ENCODE data around the gene PWWP2B. TPM values are rescaled to one million over a fixed set of nuclear protein-coding genes. Genes with fewer than 3 reads are reported as not detected.

The PWWP2B gene
- total RNA-seq, 2 experiments from 2014 or later, result 5.5 to 6.3 TPM

- Mint-ChIP-seq H3K4me3 (no peak overlapping the region), H3K9me3 (peaks cover 4% of the 10 kb centered on the region), H3K36me3 (ENCODE audit: low read depth) (no peaks in the 10 kb centered on the region), H3K27ac (no peak overlapping the region), H3K4me1 (peaks cover 7% of the 10 kb centered on the region), H3K27me3 (no peaks in the 10 kb centered on the region)
- ChIA-PET POLR2A (interaction anchor here (0.8 to 1.0 kb wide), 2 partner anchors 24 to 26 kb away, joined by 3 to 4 read pairs; partner anchors contain the start of gene PWWP2B), CTCF (interaction anchor here (1.0 to 1.5 kb wide), 2 partner anchors 22 to 26 kb away, joined by 3 to 6 read pairs; no protein-coding TSS in a partner anchor)
- DNase-seq, result peak; percentile 46
Measured at GRCh38 chr10:132420981-132421846, 24.2 kb downstream of the PWWP2B start.

GRCh38 chr10:132421847-132422751, 25.1 kb downstream of the PWWP2B start:
- Mint-ChIP-seq H3K36me3 (ENCODE audit: low read depth) (no peaks in the 10 kb centered on the region), H3K4me3 (no peak overlapping the region), H3K27ac (no peak overlapping the region), H3K4me1 (peaks cover 7% of the 10 kb centered on the region), H3K9me3 (peaks cover 4% of the 10 kb centered on the region), H3K27me3 (no peaks in the 10 kb centered on the region)
- POLR2A ChIA-PET, result no interaction called here
- no peak for DNase-seq
- CTCF ChIA-PET, result interaction anchor here (1.5 kb wide), 1 partner anchor 25 kb away, joined by 6 read pairs; no protein-coding TSS in a partner anchor

- CTCF ChIA-PET, result no interaction called here
- no peak for DNase-seq
- H3K27me3 Mint-ChIP-seq, result no peaks in the 10 kb centered on the region
- no peak overlapping the region for H3K27ac Mint-ChIP-seq
- H3K9me3 Mint-ChIP-seq, result peaks cover 4% of the 10 kb centered on the region
- POLR2A ChIA-PET, result no interaction called here
- no peak overlapping the region for H3K4me3 Mint-ChIP-seq
- H3K4me1 Mint-ChIP-seq, result peaks cover 7% of the 10 kb centered on the region
- no peaks in the 10 kb centered on the region for H3K36me3 Mint-ChIP-seq (ENCODE audit: low read depth)
Measured at GRCh38 chr10:132422903-132423825, 26.2 kb downstream of the PWWP2B start.

DNA sequence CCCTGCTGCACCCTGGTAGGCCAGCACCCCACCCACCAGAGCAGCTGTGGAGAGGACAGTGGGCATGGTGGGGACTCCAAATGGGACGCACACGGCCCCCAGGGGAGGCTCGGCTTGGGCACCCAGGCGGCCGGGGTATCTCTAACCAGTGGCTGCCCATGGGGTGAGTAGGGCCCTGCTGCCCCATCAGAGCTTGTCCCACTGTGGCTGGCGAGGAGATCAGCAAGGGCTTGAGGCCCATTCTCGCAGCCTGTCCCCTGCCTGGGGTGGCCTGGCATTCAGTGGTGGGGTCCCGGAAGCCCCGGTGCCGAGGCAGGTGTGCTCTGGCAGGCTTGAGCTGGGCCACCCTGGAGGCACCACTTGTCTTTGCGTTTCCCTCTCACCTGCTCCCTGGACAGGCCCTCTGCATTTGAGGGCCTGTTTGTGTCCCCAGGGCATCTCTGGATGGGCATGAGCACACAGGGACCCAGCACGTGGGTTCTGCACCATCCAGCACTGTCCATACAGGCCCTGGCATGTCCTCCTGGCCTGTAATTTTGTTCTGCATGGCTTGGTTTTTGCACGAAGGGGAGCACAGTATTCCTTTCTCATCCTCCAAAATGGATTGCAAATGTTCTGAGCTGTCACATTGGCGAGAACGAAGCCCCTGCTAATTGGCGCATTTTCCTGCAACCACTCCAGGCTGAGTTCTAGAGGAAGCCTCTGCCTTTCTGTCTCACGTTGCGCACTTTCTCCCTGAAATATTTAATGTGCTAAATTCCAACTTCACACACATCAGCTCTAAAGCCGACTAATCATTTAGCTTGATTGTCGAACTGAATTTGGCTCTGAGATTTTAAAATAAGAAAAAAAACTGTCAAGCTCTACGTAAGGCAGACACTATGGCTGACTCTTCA, 27.2 kb downstream of the PWWP2B start:
- CTCF ChIA-PET, result no interaction called here
- POLR2A ChIA-PET, result interaction anchor here (1.1 kb wide), 1 partner anchor 23 kb away, joined by 3 read pairs; no protein-coding TSS in a partner anchor
- Mint-ChIP-seq H3K27ac (no peak overlapping the region), H3K4me1 (peaks cover 7% of the 10 kb centered on the region), H3K36me3 (ENCODE audit: low read depth) (no peaks in the 10 kb centered on the region), H3K9me3 (peaks cover 4% of the 10 kb centered on the region), H3K27me3 (no peaks in the 10 kb centered on the region), H3K4me3 (no peak overlapping the region)
- no peak for DNase-seq

GRCh38 chr10:132425029-132425756, 28.2 kb downstream of the PWWP2B start:
- H3K9me3 Mint-ChIP-seq, result peaks cover 4% of the 10 kb centered on the region
- no peaks in the 10 kb centered on the region for H3K36me3 Mint-ChIP-seq (ENCODE audit: low read depth)
- peaks cover 7% of the 10 kb centered on the region for H3K4me1 Mint-ChIP-seq
- no peak overlapping the region for H3K4me3 Mint-ChIP-seq
- ChIA-PET CTCF (no interaction called here), POLR2A (interaction anchor here (1.1 kb wide), 1 partner anchor 22 kb away, joined by 3 read pairs; no protein-coding TSS in a partner anchor)
- no peak for DNase-seq
- H3K27me3 Mint-ChIP-seq, result no peaks in the 10 kb centered on the region
- H3K27ac Mint-ChIP-seq, result no peak overlapping the region

GRCh38 chr10:132425757-132426155, 28.8 kb downstream of the PWWP2B start:
- H3K4me1 Mint-ChIP-seq, result peaks cover 7% of the 10 kb centered on the region
- no peak overlapping the region for H3K27ac Mint-ChIP-seq
- no peak for DNase-seq
- peaks cover 4% of the 10 kb centered on the region for H3K9me3 Mint-ChIP-seq
- no peaks in the 10 kb centered on the region for H3K36me3 Mint-ChIP-seq (ENCODE audit: low read depth)
- POLR2A ChIA-PET, result no interaction called here
- H3K27me3 Mint-ChIP-seq, result no peaks in the 10 kb centered on the region
- no peak overlapping the region for H3K4me3 Mint-ChIP-seq
- CTCF ChIA-PET, result no interaction called here

DNA sequence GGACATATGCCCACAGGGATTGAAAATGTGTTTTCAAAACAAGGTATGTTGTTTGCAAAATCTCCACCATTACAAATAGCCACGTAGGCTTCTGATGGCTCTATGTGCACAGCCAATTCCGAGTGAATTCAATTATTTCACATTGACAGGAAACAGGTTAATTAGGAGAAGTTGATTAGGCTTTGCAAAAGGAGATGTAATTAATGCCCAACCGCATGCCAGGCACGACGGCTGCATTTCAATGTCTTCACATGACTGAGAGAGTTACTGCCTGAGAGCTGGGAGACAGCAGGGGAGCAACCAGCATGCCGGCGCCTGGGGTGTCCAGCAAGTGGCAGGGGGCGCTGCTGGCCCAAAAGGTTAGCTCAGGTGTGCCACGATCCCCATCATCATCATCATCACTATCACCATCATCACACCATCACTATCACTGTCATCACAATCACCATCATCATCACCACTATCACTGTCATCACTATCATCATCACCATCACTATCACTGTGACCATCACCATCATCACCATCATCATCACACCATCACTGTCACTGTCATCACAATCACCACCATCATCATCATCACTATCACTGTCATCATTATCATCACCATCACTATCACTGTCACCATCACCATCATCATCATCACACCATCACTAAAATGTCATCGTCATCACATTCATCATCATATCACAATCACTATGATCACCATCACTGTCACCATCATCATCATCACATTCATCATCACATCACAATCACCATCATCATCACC, 30.2 kb downstream of the PWWP2B start:
- no peak overlapping the region for H3K27ac Mint-ChIP-seq
- no peak for DNase-seq
- H3K36me3 Mint-ChIP-seq (ENCODE audit: low read depth), result no peaks in the 10 kb centered on the region
- H3K9me3 Mint-ChIP-seq, result peaks cover 4% of the 10 kb centered on the region
- no peaks in the 10 kb centered on the region for H3K4me1 Mint-ChIP-seq
- no peak overlapping the region for H3K4me3 Mint-ChIP-seq
- ChIA-PET CTCF (no interaction called here), POLR2A (no interaction called here)
- no peaks in the 10 kb centered on the region for H3K27me3 Mint-ChIP-seq

GRCh38 chr10:132427939-132428367, 31.0 kb downstream of the PWWP2B start:
- no peak for DNase-seq
- Mint-ChIP-seq H3K9me3 (peaks cover 4% of the 10 kb centered on the region), H3K27me3 (no peaks in the 10 kb centered on the region), H3K4me1 (no peaks in the 10 kb centered on the region), H3K36me3 (ENCODE audit: low read depth) (no peaks in the 10 kb centered on the region), H3K4me3 (no peak overlapping the region), H3K27ac (no peak overlapping the region)
- POLR2A ChIA-PET, result no interaction called here
- CTCF ChIA-PET, result no interaction called here

GRCh38 chr10:132428486-132428995, 31.5 kb downstream of the PWWP2B start:
- H3K27me3 Mint-ChIP-seq, result no peaks in the 10 kb centered on the region

DNA sequence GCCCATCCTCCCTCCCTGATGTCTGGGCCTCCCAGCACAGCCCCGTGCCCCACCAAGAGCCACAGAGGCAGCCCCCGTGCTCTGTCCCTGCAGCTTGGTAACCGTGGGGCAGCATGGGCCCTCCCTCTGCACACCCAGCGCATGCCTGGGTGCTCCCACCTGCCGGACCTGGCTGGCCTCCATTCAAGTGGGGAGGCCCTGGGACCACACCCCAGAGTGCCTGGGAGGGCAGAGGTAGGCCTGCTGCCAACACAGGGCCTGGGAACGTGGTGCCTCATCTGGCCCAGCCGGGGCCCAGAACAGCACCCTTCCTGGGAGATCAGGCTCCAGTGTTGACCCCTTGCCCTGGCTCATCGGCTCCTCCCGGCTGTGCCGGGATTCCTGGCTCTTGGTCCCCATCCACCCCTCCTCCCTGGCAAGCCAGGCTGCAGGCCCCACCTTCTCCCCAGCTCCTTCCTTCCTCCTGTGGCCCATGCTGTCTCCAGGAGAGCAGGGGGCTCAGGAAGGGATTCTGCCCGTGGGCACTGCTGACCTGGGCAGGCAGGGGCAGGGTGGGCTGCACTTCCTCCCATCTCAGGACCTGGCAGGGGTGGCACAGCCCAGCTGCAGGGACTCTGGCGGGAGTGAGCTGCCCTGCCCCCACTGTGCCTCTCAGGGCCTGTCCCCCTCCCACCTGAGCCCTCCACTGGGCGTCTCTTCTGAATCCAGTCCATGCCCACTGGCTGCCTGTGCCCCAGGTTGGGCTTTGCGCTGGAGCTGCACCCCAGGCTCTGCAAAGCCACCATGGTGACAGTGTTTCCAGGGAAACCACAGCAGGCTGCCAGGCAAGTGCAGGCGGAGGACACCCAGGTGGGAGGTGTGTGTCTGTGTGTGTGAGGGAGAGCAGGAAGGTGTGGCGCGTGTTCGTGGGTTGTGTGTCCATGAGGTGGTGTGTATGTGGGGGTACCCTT, 32.6 kb downstream of the PWWP2B start:
- Mint-ChIP-seq H3K27ac (no peak overlapping the region), H3K36me3 (ENCODE audit: low read depth) (no peaks in the 10 kb centered on the region), H3K27me3 (no peaks in the 10 kb centered on the region), H3K9me3 (peaks cover 4% of the 10 kb centered on the region), H3K4me1 (peaks cover 4% of the 10 kb centered on the region), H3K4me3 (no peak overlapping the region)
- CTCF ChIA-PET, result no interaction called here
- POLR2A ChIA-PET, result no interaction called here
- DNase-seq, result no peak

More at GRCh38 chr10:132428486-132428995, 31.5 kb downstream of the PWWP2B start:
- H3K27ac Mint-ChIP-seq, result no peak overlapping the region
- POLR2A ChIA-PET, result no interaction called here
- CTCF ChIA-PET, result no interaction called here
- H3K4me1 Mint-ChIP-seq, result no peaks in the 10 kb centered on the region
- H3K9me3 Mint-ChIP-seq, result peaks cover 4% of the 10 kb centered on the region
- H3K36me3 Mint-ChIP-seq (ENCODE audit: low read depth), result no peaks in the 10 kb centered on the region
- no peak for DNase-seq
- H3K4me3 Mint-ChIP-seq, result no peak overlapping the region

All from activated CD4-positive, alpha-beta memory T cell treated with anti-CD3 and anti-CD28 coated beads, Interleukin-2, amount 10 ng/mL, durations not matched to agents 7 days and 5 days (primary cell).